H9 (cell line): ENCODE data around the gene B3GALT5. TPM values are rescaled to one million over a fixed set of nuclear protein-coding genes. Genes with fewer than 3 reads are reported as not detected.

Source experiments
- DNase-seq: peaks from one replicate; pipeline ENCODE4 v3.0.0-alpha.2; 2017
- H2AFZ ChIP-seq: one replicate; pipeline ENCODE4 v1.6.1; 2013; ENCODE audit warnings: mild to moderate bottlenecking, low read length, control low read depth, moderate library complexity
- H2AK5ac ChIP-seq: 2 replicates; pipeline ENCODE4 v1.6.1; 2013; ENCODE audit warnings: low read length, control low read depth, mixed read lengths; ENCODE audit not compliant: insufficient read length
- H2BK120ac ChIP-seq: one replicate; pipeline ENCODE4 v1.6.1; 2013; ENCODE audit warnings: low read depth, mild to moderate bottlenecking, low read length, control low read depth, inconsistent platforms; ENCODE audit not compliant: poor library complexity, severe bottlenecking
- H2BK12ac ChIP-seq: 2 replicates; pipeline ENCODE4 v1.6.1; 2013; ENCODE audit warnings: low read length, control low read depth, mixed read lengths, low read depth; ENCODE audit not compliant: insufficient read length
- H2BK15ac ChIP-seq: 2 replicates; pipeline ENCODE4 v1.6.1; 2013; ENCODE audit warnings: low read depth, low read length, control low read depth
- H2BK20ac ChIP-seq: one replicate; pipeline ENCODE4 v1.6.1; 2013; ENCODE audit warnings: low read depth, mild to moderate bottlenecking, low read length, control low read depth, inconsistent platforms; ENCODE audit not compliant: poor library complexity, severe bottlenecking
- H2BK5ac ChIP-seq: 2 replicates; pipeline ENCODE4 v1.6.1; 2013; ENCODE audit warnings: low read length, control low read depth, mixed read lengths; ENCODE audit not compliant: insufficient read length
- H3K14ac ChIP-seq: 2 replicates; pipeline ENCODE4 v1.6.1; 2013; ENCODE audit warnings: low read length, control low read depth; ENCODE audit not compliant: insufficient read depth
- H3K18ac ChIP-seq: 2 replicates; pipeline ENCODE4 v1.6.1; 2013; ENCODE audit warnings: low read depth, mild to moderate bottlenecking, mixed read lengths, low read length, control low read depth; ENCODE audit not compliant: insufficient read length
- H3K23ac ChIP-seq: 2 replicates; pipeline ENCODE4 v1.6.1; 2013; ENCODE audit warnings: low read length, control low read depth, mixed read lengths, low read depth; ENCODE audit not compliant: insufficient read length
- H3K23me2 ChIP-seq: 2 replicates; pipeline ENCODE4 v1.6.1; 2013; ENCODE audit warnings: low read depth, mild to moderate bottlenecking, mixed read lengths, low read length, control low read depth; ENCODE audit not compliant: insufficient read length, poor library complexity, severe bottlenecking
- H3K27ac ChIP-seq: 2 replicates; pipeline ENCODE4 v1.5.1; 2013; ENCODE audit warnings: low read length, control low read depth, mixed read lengths, low read depth; ENCODE audit not compliant: insufficient read length
- H3K27me3 ChIP-seq: 2 replicates; pipeline ENCODE4 v1.6.1; 2013; ENCODE audit warnings: low read length, control low read depth, inconsistent platforms; ENCODE audit not compliant: insufficient read depth
- H3K4ac ChIP-seq: 2 replicates; pipeline ENCODE4 v1.6.1; 2013; ENCODE audit warnings: low read depth, mild to moderate bottlenecking, control low read depth, inconsistent platforms, low read length, moderate library complexity
- H3K4me1 ChIP-seq: 2 replicates; pipeline ENCODE4 v1.6.1; 2013; ENCODE audit warnings: low read length, control low read depth, inconsistent platforms; ENCODE audit not compliant: insufficient read depth
- H3K4me2 ChIP-seq: 2 replicates; pipeline ENCODE4 v1.6.1; 2013; ENCODE audit warnings: low read length, control low read depth, mixed read lengths; ENCODE audit not compliant: insufficient read length, insufficient read depth
- H3K56ac ChIP-seq: 2 replicates; pipeline ENCODE4 v1.6.1; 2013; ENCODE audit warnings: low read depth, mild to moderate bottlenecking, mixed read lengths, low read length, control low read depth; ENCODE audit not compliant: insufficient read length
- H3K79me1 ChIP-seq: 2 replicates; pipeline ENCODE4 v1.6.1; 2013; ENCODE audit warnings: low read depth, mild to moderate bottlenecking, moderate library complexity, low read length, control low read depth, inconsistent platforms; ENCODE audit not compliant: insufficient read depth, poor library complexity, severe bottlenecking
- H3K79me2 ChIP-seq: 2 replicates; pipeline ENCODE4 v1.6.1; 2013; ENCODE audit warnings: low read length, control low read depth, inconsistent platforms; ENCODE audit not compliant: insufficient read depth
- H3K9ac ChIP-seq: 2 replicates; pipeline ENCODE4 v1.6.1; 2013; ENCODE audit warnings: low read length, control low read depth, mixed read lengths; ENCODE audit not compliant: insufficient read length; ENCODE audit errors: extremely low read depth
- H3K9me3 ChIP-seq: one replicate; pipeline ENCODE4 v1.6.1; 2013; ENCODE audit warnings: low read depth, low read length, inconsistent platforms; ENCODE audit not compliant: control insufficient read depth
- H3T11ph ChIP-seq: one replicate; pipeline ENCODE4 v1.6.1; 2013; ENCODE audit warnings: mild to moderate bottlenecking, low read length, control low read depth, inconsistent platforms
- H4K20me1 ChIP-seq: one replicate; pipeline ENCODE4 v1.6.1; 2013; ENCODE audit not compliant: control insufficient read depth, insufficient read length, insufficient read depth
- H4K5ac ChIP-seq: 2 replicates; pipeline ENCODE4 v1.6.1; 2013; ENCODE audit warnings: low read depth, mild to moderate bottlenecking, mixed read lengths, low read length, control low read depth; ENCODE audit not compliant: insufficient read length
- H4K8ac ChIP-seq: replicated peaks from 2 replicates; pipeline ENCODE4 v1.6.1; 2013; ENCODE audit warnings: low read length, control low read depth, mixed read lengths, low read depth; ENCODE audit not compliant: insufficient read length
- H4K91ac ChIP-seq: 2 replicates; pipeline ENCODE4 v1.6.1; 2013; ENCODE audit warnings: low read depth, mild to moderate bottlenecking, moderate library complexity, mixed read lengths, low read length, control low read depth; ENCODE audit not compliant: insufficient read length
- H3K27ac Mint-ChIP-seq, 3 experiments: 2 replicates in 2 of 3; 3 replicates in 1 of 3; pipeline ENCODE4 v1.8.0; 2020 to 2021; ENCODE audit warnings: mixed read lengths in 3 of 3, mild to moderate bottlenecking in 1 of 3, moderate library complexity in 1 of 3
- H3K27me3 Mint-ChIP-seq: 2 replicates; pipeline ENCODE4 v1.8.0; 2021; ENCODE audit warnings: low read depth, mild to moderate bottlenecking, moderate library complexity, mixed read lengths
- H3K36me3 Mint-ChIP-seq, 3 experiments: 2 replicates in 2 of 3; 3 replicates in 1 of 3; pipeline ENCODE4 v1.8.0; 2020 to 2021; ENCODE audit warnings: low read depth in 3 of 3, mixed read lengths in 3 of 3; ENCODE audit not compliant: insufficient read depth in 1 of 3
- H3K4me1 Mint-ChIP-seq, 2 experiments: 2 replicates each; pipeline ENCODE4 v1.8.0; 2020; ENCODE audit warnings: mixed read lengths in 2 of 2
- H3K4me3 Mint-ChIP-seq, 2 experiments: 2 replicates in 1 of 2; 3 replicates in 1 of 2; pipeline ENCODE4 v1.8.0; 2020 to 2021; ENCODE audit warnings: mild to moderate bottlenecking in 2 of 2, mixed read lengths in 2 of 2, moderate library complexity in 1 of 2
- H3K9me3 Mint-ChIP-seq, 2 experiments: 2 replicates in 1 of 2; 3 replicates in 1 of 2; pipeline ENCODE4 v1.8.0; 2020; ENCODE audit warnings: mild to moderate bottlenecking in 2 of 2, mixed read lengths in 2 of 2, moderate library complexity in 1 of 2
- WGBS: extraction: QIAGEN DNeasy Blood & Tissue Kit; methylation state at CpG from one replicate; pipeline ENCODE4 v1.1.7; 2013; ENCODE audit warnings: missing lambda C conversion rate, low lambda C conversion rate, mixed read lengths; ENCODE audit not compliant: insufficient read length; ENCODE audit errors: extremely low coverage; 5-methylcytosine and 5-hydroxymethylcytosine counted together
- total RNA-seq: library from RNA; stranded (reverse); gene quantifications from 2 replicates; pipeline ENCODE4 v1.2.1, GENCODE V29; 2021
- TF ChIP-seq, protein P1 (sequence below): fragments of 200-600 bp; sonication (generic); conservative IDR thresholded peaks from 3 replicates; pipeline ENCODE4 v1.8.0; 2021; ENCODE audit warnings: antibody characterized with exemption, mild to moderate bottlenecking

B3GALT5 gene
- total RNA-seq, 1 experiment from 2014 or later = 24.7 TPM

DNA sequence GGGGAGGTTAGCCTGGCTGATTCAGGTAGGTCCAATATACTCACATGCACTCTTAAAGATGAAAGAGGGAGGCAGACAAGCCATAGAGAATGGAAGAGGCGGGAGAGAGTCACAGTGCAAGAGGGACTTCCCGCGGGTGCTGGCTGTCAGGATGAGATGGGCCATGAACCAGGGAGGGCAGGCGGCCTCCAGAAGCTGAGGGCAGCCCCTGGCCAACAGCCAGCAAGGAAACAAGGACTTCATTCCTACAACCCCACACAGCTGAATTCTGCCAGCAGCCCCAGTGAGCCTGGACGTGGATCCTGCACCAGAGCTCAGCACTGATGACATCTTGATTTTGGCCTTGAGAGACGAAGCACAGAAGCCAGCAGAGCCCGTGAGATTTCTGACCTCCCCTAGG lies 15.1 kb upstream of the B3GALT5 start:
- H3K79me1 ChIP-seq = no peaks in the 10 kb centered on the region
- H2BK20ac ChIP-seq = no peak overlapping the region
- H3K27ac ChIP-seq = no peak overlapping the region
- H2BK5ac ChIP-seq = no peak overlapping the region
- no peaks in the 10 kb centered on the region for H3K9me3 ChIP-seq
- no peak overlapping the region for H3K4ac ChIP-seq
- H2BK15ac ChIP-seq = no peak overlapping the region
- DNase-seq = no peak
- Mint-ChIP-seq H3K27ac (no peak overlapping the region), H3K4me1 (peaks cover 23 to 32% of the 10 kb centered on the region in 2 experiments), H3K4me3 (no peak overlapping the region), H3K27me3 (no peaks in the 10 kb centered on the region), H3K36me3 (peaks cover 6 to 35% (median 10%) of the 10 kb centered on the region in 3 experiments; a peak in 6 of 7 replicates), H3K9me3 (peaks cover 12 to 15% of the 10 kb centered on the region in 2 experiments; a peak in 4 of 5 replicates)
- WGBS = no CpG with 5 or more reads among the region's 7 CpGs
- H3K27me3 ChIP-seq = no peaks in the 10 kb centered on the region
- H2BK12ac ChIP-seq = no peak overlapping the region
- peaks cover 4% of the 10 kb centered on the region; the same call in 1 of the 2 replicates for H3K4me1 ChIP-seq
- H3K23me2 ChIP-seq = no peaks in the 10 kb centered on the region
- H3K4me2 ChIP-seq = no peak overlapping the region
- no peak overlapping the region for H2AFZ ChIP-seq
- no peak overlapping the region for H3K9ac ChIP-seq
- no peak overlapping the region for H3T11ph ChIP-seq
- no peaks in the 10 kb centered on the region for H3K79me2 ChIP-seq
- no peak overlapping the region; the same call in 1 of the 2 replicates for H3K14ac ChIP-seq
- no peaks in the 10 kb centered on the region for H4K20me1 ChIP-seq
- TF ChIP-seq, protein P1, sequence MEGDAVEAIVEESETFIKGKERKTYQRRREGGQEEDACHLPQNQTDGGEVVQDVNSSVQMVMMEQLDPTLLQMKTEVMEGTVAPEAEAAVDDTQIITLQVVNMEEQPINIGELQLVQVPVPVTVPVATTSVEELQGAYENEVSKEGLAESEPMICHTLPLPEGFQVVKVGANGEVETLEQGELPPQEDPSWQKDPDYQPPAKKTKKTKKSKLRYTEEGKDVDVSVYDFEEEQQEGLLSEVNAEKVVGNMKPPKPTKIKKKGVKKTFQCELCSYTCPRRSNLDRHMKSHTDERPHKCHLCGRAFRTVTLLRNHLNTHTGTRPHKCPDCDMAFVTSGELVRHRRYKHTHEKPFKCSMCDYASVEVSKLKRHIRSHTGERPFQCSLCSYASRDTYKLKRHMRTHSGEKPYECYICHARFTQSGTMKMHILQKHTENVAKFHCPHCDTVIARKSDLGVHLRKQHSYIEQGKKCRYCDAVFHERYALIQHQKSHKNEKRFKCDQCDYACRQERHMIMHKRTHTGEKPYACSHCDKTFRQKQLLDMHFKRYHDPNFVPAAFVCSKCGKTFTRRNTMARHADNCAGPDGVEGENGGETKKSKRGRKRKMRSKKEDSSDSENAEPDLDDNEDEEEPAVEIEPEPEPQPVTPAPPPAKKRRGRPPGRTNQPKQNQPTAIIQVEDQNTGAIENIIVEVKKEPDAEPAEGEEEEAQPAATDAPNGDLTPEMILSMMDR = no peak
- no peak overlapping the region for H2BK120ac ChIP-seq
- no peak overlapping the region for H3K23ac ChIP-seq
- H4K8ac ChIP-seq = no peak overlapping the region
- H2AK5ac ChIP-seq = no peak overlapping the region
- H4K91ac ChIP-seq = no peak overlapping the region
- no peak overlapping the region for H3K56ac ChIP-seq
- H3K18ac ChIP-seq = no peak overlapping the region
- no peak overlapping the region for H4K5ac ChIP-seq
